HG02973 (cell line): ENCODE data around the gene SEMA6A.

ENCODE experiments used
- ATAC-seq: cut with Tn5 transposase; IDR thresholded peaks from one replicate; pipeline ENCODE4 v1.9.1; 2021; ENCODE audit warnings: moderate library complexity; ENCODE audit not compliant: unreplicated experiment

SEMA6A gene

DNA sequence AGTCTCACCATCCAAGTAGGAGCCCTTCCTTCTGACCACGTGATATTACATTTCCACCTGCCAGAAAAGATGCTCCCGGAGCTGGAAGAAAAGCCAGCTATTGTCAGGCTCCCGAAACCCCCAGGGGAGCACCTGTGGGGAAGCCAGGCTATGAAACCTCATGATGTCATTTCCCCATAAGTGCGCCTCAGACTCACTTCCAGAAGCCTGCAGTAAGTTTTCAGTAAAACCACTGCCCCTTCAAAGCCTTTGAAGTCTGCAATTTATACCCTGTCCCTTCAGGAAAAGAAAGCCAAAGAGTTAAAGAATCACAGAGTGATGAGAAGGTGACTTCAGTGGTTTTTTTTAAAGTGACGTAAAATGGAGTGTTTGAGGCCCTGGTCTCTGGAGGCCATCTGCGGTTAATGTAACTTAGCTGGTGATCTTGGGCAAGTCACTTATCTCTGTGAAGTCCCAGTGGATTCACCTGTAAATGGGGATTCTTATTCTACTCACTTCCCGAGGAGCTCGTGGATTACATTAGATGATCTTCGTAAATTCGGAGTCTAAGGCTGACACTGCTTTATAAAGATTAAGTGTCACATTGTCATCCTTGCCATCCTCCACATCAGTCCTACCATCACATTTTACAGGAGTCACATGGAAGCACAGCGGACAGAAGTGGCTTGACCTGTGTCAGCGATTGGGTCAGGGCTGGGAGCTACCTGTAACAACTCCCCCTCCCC is 2.6 kb upstream of the SEMA6A start:
- peak; percentile 65 for ATAC-seq

DNA sequence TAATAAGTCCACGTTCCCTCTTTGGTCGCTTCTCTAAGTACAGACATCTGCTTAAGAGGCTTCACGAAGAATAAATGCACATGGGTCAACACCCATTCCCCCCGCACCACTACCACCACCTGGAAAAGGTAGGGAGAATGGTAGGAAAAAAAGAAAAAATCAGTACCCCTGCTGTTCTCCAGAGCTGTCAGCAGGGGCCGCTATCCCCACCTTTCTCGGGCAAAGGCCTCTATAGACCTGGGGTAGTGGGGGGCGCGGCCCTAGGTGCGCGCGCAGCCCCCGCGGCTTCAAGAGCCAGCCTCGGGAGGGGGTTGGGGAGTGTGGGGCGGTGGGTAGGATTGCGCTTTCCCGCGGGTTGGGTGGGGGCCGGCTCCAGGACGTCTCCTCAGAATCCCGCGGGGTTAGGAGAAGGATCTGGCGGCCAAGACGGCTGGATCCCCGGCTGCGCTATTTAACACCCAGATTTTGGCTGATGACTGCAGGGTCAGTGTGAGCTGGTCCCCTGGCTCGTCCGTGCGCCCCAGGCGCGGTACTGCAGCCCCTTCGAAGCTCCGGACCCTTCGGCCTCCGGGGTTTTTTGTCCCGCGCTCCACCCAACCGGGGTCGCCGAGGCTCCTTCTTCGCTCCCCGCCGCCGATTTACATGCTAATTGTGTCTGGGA is 1.6 kb upstream of the SEMA6A start:
- peak; percentile 39 for ATAC-seq

DNA sequence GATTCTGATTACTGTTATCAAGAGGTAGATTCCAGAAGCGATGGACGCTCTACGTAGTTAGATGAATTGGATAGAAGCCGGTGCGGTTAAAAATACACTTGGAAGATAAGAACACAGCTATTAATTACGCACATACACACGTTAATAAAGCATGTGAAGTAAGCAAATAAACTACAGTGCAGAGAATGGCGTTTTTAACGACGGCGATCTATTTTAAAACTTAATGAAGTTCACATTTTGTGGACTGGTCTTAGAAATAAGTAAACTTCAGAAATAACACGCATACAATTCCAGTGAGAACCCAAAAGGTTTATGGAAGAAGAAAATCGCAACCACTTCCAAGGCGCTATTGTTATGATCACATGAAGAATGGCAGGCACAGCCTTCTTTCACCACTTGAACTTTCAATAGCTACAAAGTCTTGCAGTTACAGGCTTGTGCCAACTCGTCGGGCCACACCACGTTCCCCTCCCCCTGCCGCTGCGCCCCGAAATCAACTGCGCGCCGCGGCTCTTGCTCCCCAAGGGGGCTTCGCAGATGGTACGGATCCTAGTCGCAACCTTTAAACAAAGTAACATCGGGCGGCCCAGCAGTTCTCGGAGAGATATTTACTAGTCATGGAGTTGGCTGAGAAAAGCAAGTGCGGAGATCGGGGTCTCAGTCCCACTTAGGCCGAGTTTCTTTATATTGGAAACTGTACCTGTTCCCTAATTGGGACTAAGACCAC is 866 bp upstream of the SEMA6A start:
- no peak for ATAC-seq

DNA sequence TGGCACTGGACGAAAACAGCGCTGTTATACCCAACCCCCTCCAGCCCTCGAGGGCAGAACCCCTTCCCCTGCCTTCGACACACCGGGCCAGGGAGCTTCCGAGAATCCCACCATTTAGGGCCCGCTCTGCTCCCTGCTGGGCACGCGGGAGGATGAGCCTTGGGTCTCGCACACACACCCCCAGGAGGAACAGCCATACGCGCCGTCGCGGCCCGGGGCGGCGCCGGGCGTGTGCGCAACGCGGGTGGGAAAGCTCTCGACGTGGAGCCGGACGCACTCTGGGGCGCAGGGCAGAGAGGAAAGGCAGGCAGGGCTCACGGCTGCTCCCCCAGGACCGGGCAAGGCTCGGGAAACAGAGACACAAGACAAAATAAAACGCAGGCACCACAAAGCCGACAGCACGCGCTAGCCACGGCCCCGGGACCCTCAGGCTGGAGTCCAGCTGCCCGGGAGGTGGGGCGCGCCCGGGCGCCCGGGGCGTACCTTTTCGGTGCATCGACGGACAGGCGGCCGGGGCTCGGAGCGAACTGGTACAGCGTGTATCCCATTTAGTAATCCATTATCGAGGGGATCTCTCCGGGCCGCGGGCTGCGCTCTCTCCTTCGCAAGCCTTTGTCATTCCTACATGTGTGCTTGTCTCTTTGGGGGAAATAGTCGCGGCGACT is 789 bp downstream of the SEMA6A start:
- ATAC-seq, result no peak

DNA sequence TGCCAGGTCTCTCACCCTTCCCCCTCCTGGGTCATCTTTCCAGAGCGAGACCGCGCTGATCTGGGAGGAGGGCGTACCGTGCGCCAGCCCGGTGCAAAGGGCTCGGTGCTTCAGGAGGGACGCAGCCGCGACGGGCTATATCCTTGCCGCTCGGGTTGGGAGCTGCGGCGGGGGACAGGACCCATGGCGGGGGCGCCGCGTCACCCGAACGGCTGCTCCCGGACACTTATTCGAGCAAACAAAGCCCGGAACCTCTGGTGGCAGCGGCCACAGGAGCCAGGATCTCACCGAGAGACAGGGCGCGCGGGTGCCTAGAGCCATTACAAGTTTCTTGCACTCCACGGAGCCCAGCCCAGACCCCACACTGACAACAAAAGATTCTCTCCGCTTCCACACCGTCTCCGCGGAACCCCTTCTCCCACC is 1.3 kb downstream of the SEMA6A start:
- no peak for ATAC-seq

DNA sequence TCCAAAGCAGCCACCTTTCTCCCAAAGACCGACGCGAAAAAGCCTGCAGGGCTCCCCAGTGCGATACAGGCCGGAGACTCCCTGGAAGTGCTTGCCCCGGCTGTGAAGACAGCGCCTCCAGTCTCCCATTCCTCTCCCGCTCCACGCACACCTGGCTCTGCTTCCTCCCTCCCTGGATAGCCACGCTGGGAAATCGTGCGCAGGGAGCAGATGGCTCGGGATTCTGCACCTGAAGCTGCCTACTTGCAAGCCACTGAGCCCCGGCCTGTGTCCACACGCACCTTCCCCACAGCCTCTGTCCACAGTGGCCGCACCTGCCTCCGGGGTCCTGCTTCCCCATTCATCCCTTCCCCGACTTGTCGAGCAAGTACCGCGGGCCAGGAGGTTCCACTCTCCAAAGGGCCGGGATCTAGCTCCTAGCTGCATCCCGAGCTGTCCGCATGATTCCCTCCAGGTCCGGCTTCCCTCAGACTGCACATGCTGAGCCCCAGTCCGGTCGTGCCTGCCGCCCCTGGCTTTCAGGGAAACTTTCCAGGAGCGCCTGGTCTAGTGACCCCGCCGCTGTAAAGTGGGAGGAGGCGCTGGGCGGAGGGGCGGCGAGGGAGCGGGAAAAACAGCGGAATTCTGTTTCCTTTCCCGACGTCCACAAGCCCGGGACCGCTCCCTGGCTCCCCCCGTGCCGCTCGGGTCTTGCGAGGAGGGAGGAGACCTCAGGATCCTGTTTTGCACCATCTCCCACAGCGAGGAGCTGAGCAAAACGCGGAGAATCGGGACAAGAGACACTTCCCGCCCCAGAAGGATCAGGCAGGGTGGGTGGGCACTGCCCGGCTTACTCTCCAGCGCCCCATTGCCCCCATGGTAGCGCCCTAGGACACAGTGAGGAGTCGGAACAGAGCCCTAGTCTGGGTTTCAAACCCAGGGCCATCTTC is 2.0 kb downstream of the SEMA6A start:
- no peak for ATAC-seq

DNA sequence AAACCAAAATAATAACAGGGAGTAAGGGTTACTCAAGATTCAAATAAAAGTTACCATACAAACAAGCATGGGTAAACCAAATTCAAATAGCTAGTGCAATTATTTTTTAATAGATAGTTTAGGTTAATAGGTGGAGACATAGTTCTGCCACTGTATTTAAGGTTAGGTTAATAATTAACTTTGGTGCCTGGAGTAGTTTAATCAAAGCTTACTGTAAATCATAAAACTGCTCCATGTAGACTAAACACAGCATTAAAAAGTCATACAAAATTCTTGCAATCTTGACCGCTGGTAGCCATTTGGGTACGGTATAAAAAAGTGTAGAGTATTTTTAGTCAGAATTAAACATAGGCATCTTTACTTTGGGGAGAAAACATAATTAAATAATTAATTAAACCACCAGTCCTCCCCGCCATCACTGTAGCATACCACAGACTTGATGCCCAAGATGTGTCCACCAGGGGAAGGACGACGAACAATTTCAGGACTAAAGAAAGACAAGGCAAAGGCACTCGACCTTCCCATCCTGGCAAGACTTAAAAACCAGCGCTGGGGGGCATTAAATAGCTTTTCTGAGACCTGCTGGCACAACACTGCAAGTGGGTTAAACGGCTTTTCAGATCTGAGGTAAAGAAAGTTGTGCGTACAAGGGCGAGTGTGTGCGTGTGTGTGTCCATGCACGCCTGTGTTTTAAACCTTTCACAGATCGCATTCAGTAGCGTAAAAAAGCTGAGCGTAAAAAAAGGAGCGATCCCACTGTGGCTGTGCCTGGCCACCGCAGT is 2.9 kb downstream of the SEMA6A start:
- ATAC-seq, result no peak

DNA sequence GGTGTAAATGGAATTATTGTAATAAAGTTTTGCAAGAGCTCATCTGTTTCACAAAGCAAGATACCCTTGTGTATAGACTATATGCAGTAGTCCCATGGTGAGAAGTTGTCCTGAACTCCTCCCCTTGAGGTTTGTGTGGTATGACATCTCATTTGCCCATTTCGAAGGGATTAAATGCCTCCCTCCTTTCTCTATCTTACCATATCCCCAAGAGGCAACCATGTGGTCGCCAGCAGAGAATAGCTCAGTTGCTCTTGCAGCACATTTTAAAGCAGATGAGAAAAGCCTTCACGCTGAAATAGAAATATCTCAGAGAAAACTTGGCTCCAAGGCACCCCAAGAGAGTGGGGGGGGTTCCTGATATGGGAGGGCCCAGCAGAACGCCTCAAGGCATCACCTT is 4.6 kb downstream of the SEMA6A start:
- ATAC-seq, result no peak

DNA sequence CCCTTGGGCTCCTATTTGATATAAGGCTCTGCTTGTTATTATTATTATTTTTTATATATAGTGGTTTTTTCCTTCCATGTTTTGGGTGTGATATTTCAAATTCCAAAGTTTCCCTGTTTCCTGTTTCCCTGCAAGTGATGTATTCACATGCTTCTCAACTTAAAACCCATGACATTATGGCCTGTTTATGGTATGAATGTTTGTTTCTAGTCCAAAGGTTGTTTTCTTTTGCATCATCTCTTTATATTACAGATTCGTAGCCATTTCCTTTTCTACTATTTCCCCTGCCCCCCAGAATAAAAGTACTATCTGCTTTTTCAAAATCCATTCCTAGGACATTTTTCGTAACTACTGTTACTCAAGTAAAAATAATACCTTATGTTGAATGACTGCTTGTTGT is 7.5 kb downstream of the SEMA6A start:
- no peak for ATAC-seq

DNA sequence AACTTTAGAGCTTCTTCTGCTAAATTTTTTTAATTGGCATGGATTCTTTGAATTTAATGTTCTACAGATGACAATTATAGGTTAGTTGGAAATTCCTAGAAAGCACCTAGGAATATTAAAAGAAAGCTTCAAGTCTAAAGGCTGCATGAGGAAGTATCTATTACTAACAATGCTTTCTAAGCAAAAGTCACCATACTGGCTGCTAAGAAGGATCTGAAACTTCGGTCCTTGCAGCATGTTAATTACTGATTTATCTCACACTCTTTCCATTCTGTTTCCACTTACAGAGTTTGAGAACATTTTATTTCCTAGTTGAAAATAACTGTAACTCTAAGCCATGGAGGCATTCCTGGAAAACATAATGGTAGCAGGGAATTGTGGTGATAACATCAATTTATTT is 8.4 kb downstream of the SEMA6A start:
- ATAC-seq, result peak; percentile 77

DNA sequence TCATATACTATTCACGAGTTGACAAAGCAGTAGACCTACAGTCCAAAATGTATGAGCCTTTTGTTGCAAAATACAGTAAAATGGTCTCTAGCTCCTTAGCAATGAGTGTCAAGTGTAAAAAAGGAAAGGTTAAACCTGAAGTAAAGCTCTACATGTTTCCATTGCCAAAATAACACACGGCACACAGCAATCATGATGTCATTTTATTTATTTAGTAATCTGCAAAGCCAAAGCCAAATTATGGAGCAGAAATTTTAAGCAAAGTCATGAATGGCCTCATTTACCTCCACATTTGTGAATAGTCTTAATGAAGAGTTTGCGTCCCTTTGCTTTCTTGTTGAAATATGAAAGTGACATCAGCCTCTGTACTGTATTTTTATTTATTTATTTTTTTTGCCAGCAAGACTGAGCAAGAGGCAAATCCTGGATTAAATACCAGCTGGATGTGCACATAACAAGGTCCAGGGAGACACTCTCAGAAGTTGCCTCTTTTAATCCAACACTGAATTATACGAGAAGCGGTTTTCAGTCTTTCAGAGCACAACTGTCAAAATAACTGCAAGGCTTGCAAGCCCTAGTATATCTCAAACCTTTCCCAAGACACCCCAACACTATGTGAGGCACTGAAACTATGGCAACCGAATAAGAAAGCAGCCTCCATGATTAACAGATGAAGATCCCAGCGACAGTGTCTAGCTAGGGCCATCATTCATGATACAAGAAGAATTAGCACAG is 9.7 kb downstream of the SEMA6A start:
- ATAC-seq, result no peak

DNA sequence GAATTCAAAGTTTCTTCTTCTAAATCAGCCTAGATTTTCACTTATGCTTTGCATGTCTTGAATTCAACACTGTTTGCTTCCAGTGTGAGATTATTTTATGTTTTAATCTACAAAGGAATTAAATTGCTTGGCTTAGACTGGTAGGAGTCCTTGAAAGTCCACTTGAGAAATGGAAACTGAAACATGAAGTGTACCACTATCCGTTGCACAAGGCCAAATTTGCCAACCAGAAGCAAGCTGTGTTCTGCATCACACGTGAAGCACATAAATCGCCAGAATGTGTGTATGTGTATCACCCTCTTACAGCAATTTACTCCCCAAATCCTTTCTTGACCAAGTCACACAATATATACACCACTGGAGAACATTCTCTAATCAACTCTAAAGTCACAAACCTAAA is 10.3 kb downstream of the SEMA6A start:
- ATAC-seq, result no peak

DNA sequence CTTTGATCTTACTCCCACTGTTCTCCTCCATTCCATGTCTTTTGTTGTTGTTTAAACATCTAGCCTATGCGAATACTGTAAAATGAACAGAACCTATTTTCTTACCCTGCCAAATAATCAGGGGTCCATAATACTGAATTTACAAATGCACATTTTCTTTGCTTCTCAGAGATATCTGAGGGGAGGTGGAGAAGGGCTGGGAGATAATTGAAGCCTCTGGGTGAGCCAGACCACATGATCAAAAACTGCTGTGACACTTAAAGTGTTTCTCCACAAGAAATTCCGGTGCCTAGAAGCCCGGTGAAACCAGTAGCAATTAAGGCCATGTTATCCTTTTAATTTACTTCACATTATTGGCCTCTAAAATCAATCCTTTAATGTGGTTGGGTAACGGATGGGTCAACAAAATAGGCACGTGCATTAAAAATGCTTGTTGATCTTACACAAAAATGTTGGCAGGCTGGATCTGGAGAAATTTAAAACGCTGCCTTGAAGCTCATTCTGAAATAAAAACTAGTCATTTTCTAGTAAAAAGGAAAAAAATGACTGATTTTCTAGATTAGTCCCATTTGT is 10.8 kb downstream of the SEMA6A start:
- ATAC-seq, result no peak

DNA sequence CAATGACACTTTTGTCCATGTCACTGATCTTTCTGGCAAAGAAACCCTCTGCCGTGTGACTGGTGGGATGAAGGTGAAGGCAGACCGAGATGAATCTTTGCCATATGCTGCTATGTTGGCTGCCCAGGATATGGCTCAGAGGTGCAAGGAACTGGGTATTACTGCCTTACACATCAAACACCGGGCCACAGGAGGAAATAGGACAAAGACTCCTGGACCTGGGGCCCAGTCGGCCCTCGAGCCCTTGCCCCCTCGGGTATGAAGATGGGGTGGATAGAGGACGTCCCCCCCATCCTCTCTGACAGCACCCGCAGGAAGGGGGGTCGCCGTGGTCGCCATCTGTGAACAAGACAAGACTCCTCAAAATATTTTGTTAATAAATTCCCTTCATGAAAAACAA is 12.0 kb downstream of the SEMA6A start:
- no peak for ATAC-seq

DNA sequence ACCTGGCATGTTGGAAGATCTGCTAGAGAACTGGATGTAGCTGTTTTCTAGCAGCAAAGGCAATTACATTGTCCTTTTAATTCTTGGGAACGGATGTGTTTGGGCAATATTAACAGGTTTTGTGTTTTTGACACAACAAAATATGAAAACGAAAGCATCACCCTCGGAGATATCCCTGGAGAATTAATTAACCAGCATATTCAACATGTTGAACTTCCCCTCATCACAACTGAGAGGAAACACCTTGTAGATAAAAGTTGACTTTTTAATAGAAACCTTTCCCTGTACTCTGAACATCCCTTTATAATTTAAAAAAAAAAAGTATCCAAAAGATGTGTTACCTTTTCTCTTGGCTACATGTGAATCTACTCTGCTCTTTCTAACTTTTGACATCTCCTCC is 13.0 kb downstream of the SEMA6A start:
- no peak for ATAC-seq

DNA sequence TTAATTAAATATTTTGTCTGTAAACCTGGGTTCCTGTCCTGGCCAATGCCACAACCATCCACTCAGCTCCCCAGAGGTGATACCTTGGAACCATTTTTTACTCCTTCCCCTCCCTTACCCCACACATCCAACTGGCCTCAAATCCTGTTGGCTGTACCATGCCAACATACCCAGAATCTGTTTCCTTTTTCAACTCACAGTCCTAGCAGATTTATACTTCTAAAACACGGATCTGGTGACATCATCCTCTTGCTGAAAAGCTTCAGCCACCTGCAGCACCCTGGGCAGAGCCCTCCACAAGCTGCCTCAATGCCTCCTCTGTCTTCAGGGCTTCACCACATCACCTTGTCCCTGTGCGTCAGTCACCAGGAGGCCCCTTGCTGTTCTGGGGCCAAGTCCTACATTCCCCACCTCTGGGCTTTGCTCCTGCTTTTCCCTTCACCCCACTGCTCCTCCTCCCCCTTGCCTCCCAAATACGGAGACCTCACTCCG is 14.9 kb downstream of the SEMA6A start:
- no peak for ATAC-seq

DNA sequence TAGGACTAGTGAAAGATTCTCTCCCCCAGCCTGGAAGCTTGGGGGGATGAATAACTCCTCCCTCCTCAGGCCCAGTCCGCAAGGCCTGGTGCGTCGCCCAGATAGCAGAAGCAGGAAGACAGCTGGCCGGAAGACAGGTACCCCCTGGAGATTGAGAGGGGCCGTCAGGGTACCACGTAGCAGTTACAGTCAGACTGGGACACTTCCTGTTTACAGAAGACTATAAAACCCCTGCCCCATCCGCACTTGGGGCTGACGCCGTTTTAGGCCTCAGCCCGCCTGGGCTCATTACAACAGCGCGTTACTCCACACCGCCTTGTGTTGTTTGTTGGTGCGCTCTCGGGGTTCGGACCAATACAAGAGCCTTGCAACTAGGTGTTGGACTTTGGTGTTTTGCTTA is 15.4 kb downstream of the SEMA6A start:
- ATAC-seq, result no peak

DNA sequence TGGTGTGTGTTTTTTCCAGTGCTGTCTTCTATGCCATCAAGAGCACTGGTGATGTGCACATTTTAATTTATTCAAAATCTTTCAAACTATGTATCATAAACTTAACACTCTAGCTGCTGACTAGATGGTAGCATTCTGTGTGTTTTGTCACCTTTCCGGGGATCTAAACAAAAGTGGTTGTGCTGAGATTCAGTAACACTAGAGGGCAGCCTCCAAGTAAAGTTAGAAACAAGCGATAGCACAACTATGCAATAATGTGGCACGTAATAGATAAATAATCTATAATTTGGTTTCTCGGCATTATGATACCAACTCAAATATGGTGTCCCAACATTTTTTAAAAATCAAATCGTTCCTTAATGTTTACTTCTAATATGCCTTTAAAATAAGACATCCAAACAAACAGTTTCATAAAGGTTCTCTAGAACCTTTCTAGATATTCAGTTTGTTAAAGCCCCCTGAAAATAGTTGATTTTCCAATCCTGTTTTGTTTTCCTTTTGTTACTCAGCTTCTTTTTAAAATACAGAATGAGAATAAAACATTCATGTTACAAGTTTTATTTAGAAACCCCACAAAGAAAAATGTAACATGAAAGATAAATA is 16.9 kb downstream of the SEMA6A start:
- no peak for ATAC-seq
